ENCODE results near the gene SHOC2. TPM values are rescaled to one million over a fixed set of nuclear protein-coding genes. Genes with fewer than 3 reads are reported as not detected.

SHOC2 gene
- total and polyA plus RNA-seq, 8 donors: 8.4 to 39.8 (median 24.0) TPM

DNA sequence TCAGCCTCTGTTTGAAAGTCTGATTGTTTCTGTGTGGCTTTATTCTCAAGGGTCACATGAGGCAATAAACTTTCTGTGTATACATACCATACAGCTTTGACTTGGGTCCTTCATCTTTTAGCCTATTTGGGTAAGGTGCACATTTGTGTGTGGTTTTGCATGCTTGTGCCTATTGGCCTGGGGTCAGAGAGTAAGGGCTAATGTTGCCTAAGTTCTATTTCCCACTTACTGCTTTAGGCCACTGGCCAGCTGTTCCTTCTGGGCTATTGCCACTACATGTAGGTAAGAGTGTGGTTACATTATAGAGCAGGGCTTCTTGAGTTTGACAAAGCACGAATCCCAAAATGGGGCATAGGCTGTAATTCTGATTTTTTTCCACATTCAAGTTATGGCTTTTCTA is 22.2 kb upstream of the SHOC2 start:
- H3K4me1 ChIP-seq: peaks cover 39 to 77% (median 45%) of the 10 kb centered on the region in 3 donors
- H3K27me3 ChIP-seq: no peaks in the 10 kb centered on the region
- H3K4me3 ChIP-seq: peak overlapping the region in 1 of 4 donors; percentile 2
- no peaks in the 10 kb centered on the region for H3K9me3 ChIP-seq
- WGBS, 2 donors: 47 to 49% methylated on average over 1 of the region's 1 CpG
- DNase-seq (no peak), ATAC-seq (peak in 3 of 4 donors; percentile 23 to 39 (median 33)), FAIRE-seq (no peak)
- no peak overlapping the region for H3K27ac ChIP-seq
- TF ChIP-seq, protein P1, sequence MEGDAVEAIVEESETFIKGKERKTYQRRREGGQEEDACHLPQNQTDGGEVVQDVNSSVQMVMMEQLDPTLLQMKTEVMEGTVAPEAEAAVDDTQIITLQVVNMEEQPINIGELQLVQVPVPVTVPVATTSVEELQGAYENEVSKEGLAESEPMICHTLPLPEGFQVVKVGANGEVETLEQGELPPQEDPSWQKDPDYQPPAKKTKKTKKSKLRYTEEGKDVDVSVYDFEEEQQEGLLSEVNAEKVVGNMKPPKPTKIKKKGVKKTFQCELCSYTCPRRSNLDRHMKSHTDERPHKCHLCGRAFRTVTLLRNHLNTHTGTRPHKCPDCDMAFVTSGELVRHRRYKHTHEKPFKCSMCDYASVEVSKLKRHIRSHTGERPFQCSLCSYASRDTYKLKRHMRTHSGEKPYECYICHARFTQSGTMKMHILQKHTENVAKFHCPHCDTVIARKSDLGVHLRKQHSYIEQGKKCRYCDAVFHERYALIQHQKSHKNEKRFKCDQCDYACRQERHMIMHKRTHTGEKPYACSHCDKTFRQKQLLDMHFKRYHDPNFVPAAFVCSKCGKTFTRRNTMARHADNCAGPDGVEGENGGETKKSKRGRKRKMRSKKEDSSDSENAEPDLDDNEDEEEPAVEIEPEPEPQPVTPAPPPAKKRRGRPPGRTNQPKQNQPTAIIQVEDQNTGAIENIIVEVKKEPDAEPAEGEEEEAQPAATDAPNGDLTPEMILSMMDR (IDR thresholded peaks at IDR 0.05): no peak
- peaks cover 0 to 82% (median 54%) of the 10 kb centered on the region in 3 donors for H3K36me3 ChIP-seq
- intact Hi-C loops (cut with DNase I): loop anchor here in 1 of 3 donors (10.0 kb wide), 1 partner anchor 152 kb away; no protein-coding TSS in a partner anchor

DNA sequence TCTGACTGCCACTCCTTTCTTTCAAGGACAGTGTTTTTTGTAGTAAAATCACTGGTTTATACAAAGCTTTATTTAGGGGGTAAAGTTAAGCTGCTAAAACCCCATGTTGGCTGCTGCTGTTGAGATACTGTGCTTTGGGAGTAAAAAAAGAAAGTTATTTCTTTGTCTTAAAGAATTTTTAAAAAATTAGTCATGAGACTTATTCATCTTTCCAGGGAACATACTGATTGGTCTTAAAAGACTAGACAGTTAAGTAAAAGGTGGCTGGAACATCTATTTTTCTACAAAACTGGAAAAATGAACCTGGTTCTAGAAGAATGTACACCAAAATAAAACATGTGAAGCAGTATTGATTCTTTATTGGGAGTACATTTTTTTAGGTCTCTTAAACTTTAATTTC is 21.0 kb upstream of the SHOC2 start:
- DNase-seq (no peak), ATAC-seq (no peak), FAIRE-seq (no peak)
- no peaks in the 10 kb centered on the region for H3K27me3 ChIP-seq
- no peaks in the 10 kb centered on the region for H3K9me3 ChIP-seq
- TF ChIP-seq, protein P1 (IDR thresholded peaks at IDR 0.05): no peak
- peaks cover 0 to 70% (median 52%) of the 10 kb centered on the region in 3 donors for H3K36me3 ChIP-seq
- no peak overlapping the region for H3K4me3 ChIP-seq
- intact Hi-C loops (cut with DNase I): loop anchor here in 1 of 3 donors (10.0 kb wide), 1 partner anchor 154 kb away; no protein-coding TSS in a partner anchor
- H3K4me1 ChIP-seq: peaks cover 38 to 69% (median 42%) of the 10 kb centered on the region in 3 donors
- H3K27ac ChIP-seq: no peak overlapping the region

DNA sequence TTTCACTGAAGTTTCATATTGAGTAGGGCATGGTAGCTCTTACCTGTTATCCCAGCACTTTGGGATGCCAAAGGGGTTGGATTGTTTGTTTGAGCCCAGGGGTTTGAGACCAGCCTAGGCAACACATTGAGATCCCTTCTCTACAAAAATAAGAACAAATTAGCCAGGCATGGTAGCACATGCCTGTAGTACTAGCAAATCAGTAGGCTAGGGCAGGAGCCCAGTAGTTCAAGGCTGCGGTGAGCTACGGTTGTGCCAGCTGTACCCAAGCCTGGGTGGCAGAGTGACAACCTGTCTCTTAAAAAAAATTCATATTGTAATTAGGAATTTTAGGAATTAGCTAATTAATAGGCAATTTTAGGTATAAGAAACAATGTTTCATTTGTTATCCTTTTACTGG is 18.4 kb upstream of the SHOC2 start:
- DNase-seq (peak in 2 of 6 donors; percentile 43 to 44), ATAC-seq (peak; percentile 19 to 53 (median 24)), FAIRE-seq (no peak)
- TF ChIP-seq, protein P1 (IDR thresholded peaks at IDR 0.05): no peak
- no peaks in the 10 kb centered on the region for H3K27me3 ChIP-seq
- 45 to 56% methylated on average over 2 of the region's 2 CpGs for WGBS, 2 donors
- no peaks in the 10 kb centered on the region for H3K9me3 ChIP-seq
- intact Hi-C loops (cut with DNase I): loop anchor here in 1 of 3 donors (10.0 kb wide), 1 partner anchor 156 kb away; no protein-coding TSS in a partner anchor
- no peak overlapping the region for H3K27ac ChIP-seq
- no peak overlapping the region for H3K4me3 ChIP-seq
- peaks cover 18 to 49% (median 26%) of the 10 kb centered on the region in 3 donors for H3K4me1 ChIP-seq
- H3K36me3 ChIP-seq: peaks cover 0 to 44% (median 40%) of the 10 kb centered on the region in 3 donors

DNA sequence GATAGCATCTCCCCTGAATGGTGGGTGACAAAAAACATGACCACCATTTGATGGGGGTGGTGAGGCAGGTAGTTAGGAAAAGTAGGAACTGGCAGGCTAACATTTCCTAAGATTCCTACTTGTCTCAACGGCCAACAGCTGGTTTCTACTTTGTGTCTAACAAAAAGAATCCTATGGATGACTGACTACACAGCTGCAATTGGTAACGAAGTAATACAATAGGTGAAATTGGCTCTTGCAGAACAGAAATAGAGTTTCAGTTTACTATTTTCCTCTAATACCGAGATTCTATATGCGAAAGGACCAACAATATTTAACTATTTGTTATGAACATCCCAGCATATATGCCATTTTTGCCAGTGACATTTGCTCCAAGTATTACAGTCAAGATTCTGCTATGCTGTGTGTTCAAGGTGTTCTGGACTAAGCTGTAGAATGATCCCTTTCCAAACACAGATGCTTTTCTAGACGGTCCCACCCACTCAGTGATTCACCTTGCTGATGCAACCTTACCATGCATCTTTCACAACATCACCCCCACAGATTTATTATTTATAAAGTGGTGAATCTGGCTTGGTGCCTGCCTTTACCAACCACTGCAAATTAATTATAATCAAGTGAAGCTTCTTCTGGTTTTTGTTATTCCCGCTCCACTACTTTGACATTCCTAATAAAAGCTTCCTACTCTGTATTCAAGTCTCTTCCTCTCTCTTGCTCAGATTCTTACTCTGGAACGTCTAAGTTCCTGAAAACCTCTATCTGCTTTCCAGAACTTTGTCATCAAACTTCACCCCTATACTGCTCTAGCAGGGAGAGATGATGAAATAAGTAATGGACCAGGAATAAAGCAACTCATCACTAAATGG is 17.2 kb upstream of the SHOC2 start:
- no peak for FAIRE-seq
- TF ChIP-seq, protein P1 (IDR thresholded peaks at IDR 0.05): no peak
- Histone ChIP-seq H3K4me1 (peaks cover 6 to 38% (median 22%) of the 10 kb centered on the region in 3 donors), H3K27me3 (no peaks in the 10 kb centered on the region), H3K4me3 (no peak overlapping the region), H3K36me3 (peaks cover 0 to 32% (median 28%) of the 10 kb centered on the region in 3 donors), H3K27ac (no peak overlapping the region), H3K9me3 (no peaks in the 10 kb centered on the region)
- intact Hi-C loops (cut with DNase I): loop anchor here in 1 of 3 donors (10.0 kb wide), 1 partner anchor 157 kb away; no protein-coding TSS in a partner anchor
- peak; percentile 13 to 44 (median 16) for ATAC-seq
- DNase-seq: peak in 1 of 6 donors; percentile 58
- 66 to 70% methylated on average over 7 of the region's 7 CpGs for WGBS, 2 donors

Data from pancreas (tissue), 10 donors.